GM21619 (cell line): ENCODE data around the gene CLDN18.

Experiments used
- ATAC-seq: cut with Tn5 transposase; IDR thresholded peaks from one replicate; pipeline ENCODE4 v1.9.1; 2021; ENCODE audit not compliant: unreplicated experiment

The CLDN18 gene

GRCh38 chr3:138009476-138010272 is at the start of gene CLDN18:
Gene CLDN18, plus strand, starts transcription at chr3:138010165. Its CDS starts 61 bp downstream, at chr3:138010226.
- no peak for ATAC-seq

GRCh38 chr3:137962251-137962650 is 47.7 kb upstream of the CLDN18 start:
- no peak for ATAC-seq

- no peak for ATAC-seq
Observed at GRCh38 chr3:137963463-137963862, 46.5 kb upstream of the CLDN18 start.

GRCh38 chr3:137970914-137971831 is 38.8 kb upstream of the CLDN18 start:
- ATAC-seq = peak; percentile 100

GRCh38 chr3:137972396-137972795 is 37.6 kb upstream of the CLDN18 start:
- ATAC-seq = no peak

GRCh38 chr3:137978328-137978727 is 31.6 kb upstream of the CLDN18 start:
- no peak for ATAC-seq

GRCh38 chr3:137987723-137988122 is 22.2 kb upstream of the CLDN18 start:
- ATAC-seq = no peak

- ATAC-seq = peak; percentile 82
Observed at GRCh38 chr3:137988152-137988551, 21.8 kb upstream of the CLDN18 start.

GRCh38 chr3:137988982-137989381 is 21.0 kb upstream of the CLDN18 start:
- peak; percentile 64 for ATAC-seq

- ATAC-seq = no peak
Observed at GRCh38 chr3:137990427-137990826, 19.5 kb upstream of the CLDN18 start.

GRCh38 chr3:137992592-137992991 is 17.4 kb upstream of the CLDN18 start:
- ATAC-seq = no peak

GRCh38 chr3:137998121-137999042 is 11.6 kb upstream of the CLDN18 start:
- no peak for ATAC-seq

GRCh38 chr3:138003069-138003468 is 6.9 kb upstream of the CLDN18 start:
- no peak for ATAC-seq

GRCh38 chr3:138005627-138006026 is 4.3 kb upstream of the CLDN18 start:
- no peak for ATAC-seq

GRCh38 chr3:138007898-138008297 is 2.1 kb upstream of the CLDN18 start:
- no peak for ATAC-seq

- ATAC-seq = no peak
Observed at GRCh38 chr3:138010273-138010590, 267 bp downstream of the CLDN18 start.

GRCh38 chr3:138011722-138012121 is 1.8 kb downstream of the CLDN18 start:
- ATAC-seq = no peak

- no peak for ATAC-seq
Observed at GRCh38 chr3:138012526-138012925, 2.6 kb downstream of the CLDN18 start.

- no peak for ATAC-seq
Observed at GRCh38 chr3:138016065-138016464, 6.1 kb downstream of the CLDN18 start.

GRCh38 chr3:138019281-138020069 is 9.5 kb downstream of the CLDN18 start:
- no peak for ATAC-seq
